GM13977 (cell line): ENCODE measurements around the gene CCDC192.

ENCODE experiments used
- DNase-seq: peaks from one replicate; pipeline ENCODE4 v3.0.0; 2012; ENCODE audit warnings: low spot score
- in situ Hi-C: fragments of 300-500 bp; cut with MboI; formaldehyde crosslinking; loops from one replicate; pipeline ENCODE4 v1.12.0; 2022; ENCODE audit warnings: low sequenced_read_pairs, low pct_unique_long_range_greater_than_20kb, mixed read lengths, inconsistent platforms; ENCODE audit not compliant: unreplicated experiment
- TF ChIP-seq, protein P1 (sequence below): IDR thresholded peaks from 2 replicates; pipeline ENCODE4 v1.5.1; 2012; ENCODE audit warnings: mild to moderate bottlenecking, control low read depth; ENCODE audit not compliant: insufficient read depth; ENCODE audit errors: extremely low read depth, missing control alignments

CCDC192 gene

DNA sequence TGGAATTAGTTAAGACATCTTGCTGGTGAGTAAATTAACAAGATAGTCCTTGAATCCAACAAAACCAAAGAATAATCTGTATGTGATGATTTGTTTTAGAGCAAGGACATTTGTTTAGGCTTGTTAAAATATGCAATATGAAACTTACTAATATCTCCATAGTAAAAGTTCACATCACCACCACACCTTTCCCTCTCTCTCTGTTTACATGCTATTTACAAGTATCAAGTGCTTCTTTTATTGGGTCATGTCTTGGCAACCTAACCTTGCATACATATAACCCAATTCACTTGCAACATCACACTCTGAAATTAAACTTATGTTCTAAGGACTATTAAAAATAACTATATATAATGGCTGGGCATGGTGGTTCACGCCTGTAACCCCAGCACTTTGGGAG lies 161.3 kb downstream of the CCDC192 start:
- in situ Hi-C loops, result loop anchor here (25.0 kb wide), 1 partner anchor 302 kb away; no protein-coding TSS in a partner anchor
- no peak for DNase-seq
- TF ChIP-seq, protein P1, sequence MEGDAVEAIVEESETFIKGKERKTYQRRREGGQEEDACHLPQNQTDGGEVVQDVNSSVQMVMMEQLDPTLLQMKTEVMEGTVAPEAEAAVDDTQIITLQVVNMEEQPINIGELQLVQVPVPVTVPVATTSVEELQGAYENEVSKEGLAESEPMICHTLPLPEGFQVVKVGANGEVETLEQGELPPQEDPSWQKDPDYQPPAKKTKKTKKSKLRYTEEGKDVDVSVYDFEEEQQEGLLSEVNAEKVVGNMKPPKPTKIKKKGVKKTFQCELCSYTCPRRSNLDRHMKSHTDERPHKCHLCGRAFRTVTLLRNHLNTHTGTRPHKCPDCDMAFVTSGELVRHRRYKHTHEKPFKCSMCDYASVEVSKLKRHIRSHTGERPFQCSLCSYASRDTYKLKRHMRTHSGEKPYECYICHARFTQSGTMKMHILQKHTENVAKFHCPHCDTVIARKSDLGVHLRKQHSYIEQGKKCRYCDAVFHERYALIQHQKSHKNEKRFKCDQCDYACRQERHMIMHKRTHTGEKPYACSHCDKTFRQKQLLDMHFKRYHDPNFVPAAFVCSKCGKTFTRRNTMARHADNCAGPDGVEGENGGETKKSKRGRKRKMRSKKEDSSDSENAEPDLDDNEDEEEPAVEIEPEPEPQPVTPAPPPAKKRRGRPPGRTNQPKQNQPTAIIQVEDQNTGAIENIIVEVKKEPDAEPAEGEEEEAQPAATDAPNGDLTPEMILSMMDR, result no peak

- TF ChIP-seq, protein P1, result peak; percentile 10
- in situ Hi-C loops, result loop anchor here (25.0 kb wide), 1 partner anchor 303 kb away; no protein-coding TSS in a partner anchor
- DNase-seq, result no peak
Measured at GRCh38 chr5:127865273-127865672, 162.1 kb downstream of the CCDC192 start.

- TF ChIP-seq, protein P1, result no peak
- in situ Hi-C loops, result loop anchor here (25.0 kb wide), 1 partner anchor 305 kb away; no protein-coding TSS in a partner anchor
- DNase-seq, result no peak
Measured at GRCh38 chr5:127867022-127867783, 164.0 kb downstream of the CCDC192 start.

DNA sequence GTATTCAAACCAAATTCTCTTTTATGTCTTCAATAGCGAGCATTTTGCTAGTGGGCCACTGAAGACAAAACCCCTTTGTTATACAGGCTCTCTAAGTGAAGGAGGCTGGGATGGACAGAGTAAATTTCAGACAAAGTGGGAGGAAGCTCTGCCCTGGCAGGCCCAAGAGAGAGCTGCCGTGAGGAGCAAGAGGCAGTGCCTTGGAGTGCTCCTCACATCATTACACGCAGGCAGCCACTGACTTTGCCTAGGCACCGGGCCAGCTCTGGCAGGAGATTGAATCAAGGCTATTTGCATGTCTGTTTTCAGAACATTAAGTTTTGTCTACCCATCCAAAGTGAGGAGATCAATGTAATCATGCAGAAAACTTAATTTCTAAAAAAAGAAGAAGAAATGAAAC lies 167.7 kb downstream of the CCDC192 start:
- TF ChIP-seq, protein P1, result no peak
- in situ Hi-C loops, result loop anchor here (25.0 kb wide), 1 partner anchor 309 kb away; no protein-coding TSS in a partner anchor
- no peak for DNase-seq

GRCh38 chr5:127871503-127872153 lies 168.4 kb downstream of the CCDC192 start:
- DNase-seq, result no peak
- in situ Hi-C loops, result loop anchor here (25.0 kb wide), 1 partner anchor 309 kb away; no protein-coding TSS in a partner anchor
- TF ChIP-seq, protein P1, result no peak

GRCh38 chr5:127872494-127872893 lies 169.3 kb downstream of the CCDC192 start:
- TF ChIP-seq, protein P1, result no peak
- in situ Hi-C loops, result loop anchor here (25.0 kb wide), 1 partner anchor 310 kb away; no protein-coding TSS in a partner anchor
- no peak for DNase-seq
